OCI-LY7 (cell line): ENCODE measurements around the gene TTI1.
"Not testable (repeated sequence)": the region's sequence is repeated elsewhere in the genome, so short reads cannot be mapped to it uniquely, and the experiment has no call there.

ENCODE experiments used
- CTCF ChIP-seq: fragments of 200-600 bp; sonication (generic); conservative IDR thresholded peaks from 2 replicates; pipeline ENCODE4 v1.5.1; 2014; ENCODE audit warnings: mild to moderate bottlenecking, antibody characterized with exemption, low read length, moderate library complexity, mixed read lengths
- EZH2phosphoT487 ChIP-seq: fragments of 200-600 bp; sonication (generic); IDR thresholded peaks from 2 replicates; pipeline ENCODE4 v1.6.1; 2018; ENCODE audit warnings: low read depth, borderline replicate concordance, mild to moderate bottlenecking, mixed run types, antibody characterized with exemption, low read length, moderate library complexity, mixed read lengths

DNA sequence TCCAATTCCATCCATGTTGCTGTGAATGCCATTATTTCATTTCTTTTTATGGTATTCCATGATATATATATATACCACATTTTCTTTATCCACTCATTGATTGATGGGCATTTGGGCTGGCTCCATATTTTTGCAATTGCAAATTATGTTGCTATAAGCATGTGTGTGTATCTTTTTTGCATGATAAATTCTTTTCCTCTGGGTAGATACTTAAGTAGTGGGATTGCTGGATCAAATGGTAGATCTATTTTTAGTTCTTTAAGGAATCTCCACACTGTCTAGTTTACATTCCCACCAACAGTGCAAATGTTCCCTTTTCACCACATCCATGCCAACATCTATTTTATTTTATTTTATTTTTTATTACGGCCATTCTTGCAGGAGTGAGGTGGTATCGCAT, 69.8 kb downstream of the TTI1 start:
- TF ChIP-seq CTCF, EZH2phosphoT487: not testable (repeated sequence)
